ENCODE results near the gene CLTCL1. TPM values are rescaled to one million over a fixed set of nuclear protein-coding genes. Genes with fewer than 3 reads are reported as not detected.

Gene CLTCL1
- total and polyA plus RNA-seq, 2 experiments from 2014 or later, result 6.6 to 15.1 TPM

DNA sequence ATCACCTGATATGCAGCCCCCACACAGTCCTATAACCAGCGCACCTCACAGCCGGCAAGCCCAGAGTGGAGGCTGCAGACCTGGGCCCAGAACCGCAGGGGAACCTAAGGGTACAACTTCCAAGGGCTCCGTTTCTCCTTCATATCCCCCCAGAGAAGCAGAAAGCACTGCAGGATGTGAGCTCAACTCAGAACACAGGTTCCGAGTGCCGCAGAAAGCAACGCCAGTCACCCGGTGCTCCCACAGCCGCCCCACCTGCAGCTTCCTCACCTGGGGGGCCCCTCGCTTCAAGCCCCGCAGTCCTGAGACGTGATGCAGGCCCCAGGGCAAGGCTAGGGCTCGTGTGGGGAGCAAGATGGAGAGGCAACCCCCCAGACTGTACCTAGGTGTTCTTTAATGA lies 158.0 kb downstream of the CLTCL1 start:
- DNase-seq (ENCODE audit: low spot score), result no peak
- peaks cover 36% of the 10 kb centered on the region for H3K36me3 Mint-ChIP-seq (ENCODE audit: low read depth)
- no peak overlapping the region for H3K27ac ChIP-seq (ENCODE audit: low read depth)
- no peak overlapping the region for H3K4me3 ChIP-seq
- H2AFZ ChIP-seq, result no peak overlapping the region
- H3K27ac Mint-ChIP-seq, result no peak overlapping the region
- H3K4me1 Mint-ChIP-seq, result peaks cover 7% of the 10 kb centered on the region; the same call in 1 of the 3 replicates
- H3K27me3 ChIP-seq (ENCODE audit: insufficient read depth), result no peaks in the 10 kb centered on the region
- no peaks in the 10 kb centered on the region for H3K36me3 ChIP-seq (ENCODE audit: insufficient read depth)
- H3K27me3 Mint-ChIP-seq (ENCODE audit: insufficient read depth, low read depth, poor library complexity), result peaks cover 16% of the 10 kb centered on the region
- no peaks in the 10 kb centered on the region for H3K79me2 ChIP-seq (replicated peaks; ENCODE audit: insufficient read depth)
- H3K9me3 Mint-ChIP-seq, result no peaks in the 10 kb centered on the region
- no peaks in the 10 kb centered on the region for H3F3A ChIP-seq (replicated peaks; ENCODE audit: low read depth)
- H3K4me2 ChIP-seq, result no peak overlapping the region
- no peaks in the 10 kb centered on the region for H4K20me1 ChIP-seq (replicated peaks; ENCODE audit: insufficient read depth)
- no peaks in the 10 kb centered on the region for H3K9me2 ChIP-seq (ENCODE audit: insufficient read depth)
- TF ChIP-seq ZNF331 (CRISPR knock-in tag; IDR thresholded peaks at IDR 0.05; ENCODE audit: low read depth) (no peak), JUNB (IDR thresholded peaks at IDR 0.05; ENCODE audit: unreplicated experiment) (no peak), CREB1 (CRISPR knock-in tag; IDR thresholded peaks at IDR 0.05; ENCODE audit: low read depth) (no peak), ZNF114 (CRISPR knock-in tag; IDR thresholded peaks at IDR 0.05) (no peak), EZH2 (IDR thresholded peaks at IDR 0.05; ENCODE audit: low read depth, unreplicated experiment) (no peak), STAT1 (IDR thresholded peaks at IDR 0.05; ENCODE audit: unreplicated experiment) (no peak), NANOG (IDR thresholded peaks at IDR 0.05; ENCODE audit: borderline replicate concordance) (no peak), REST (IDR thresholded peaks at IDR 0.05; ENCODE audit: unreplicated experiment) (no peak), CTCF (conservative IDR thresholded peaks at IDR 0.05; ENCODE audit: low read depth in 2 of 2) (no peak)
- TF ChIP-seq, protein P1, sequence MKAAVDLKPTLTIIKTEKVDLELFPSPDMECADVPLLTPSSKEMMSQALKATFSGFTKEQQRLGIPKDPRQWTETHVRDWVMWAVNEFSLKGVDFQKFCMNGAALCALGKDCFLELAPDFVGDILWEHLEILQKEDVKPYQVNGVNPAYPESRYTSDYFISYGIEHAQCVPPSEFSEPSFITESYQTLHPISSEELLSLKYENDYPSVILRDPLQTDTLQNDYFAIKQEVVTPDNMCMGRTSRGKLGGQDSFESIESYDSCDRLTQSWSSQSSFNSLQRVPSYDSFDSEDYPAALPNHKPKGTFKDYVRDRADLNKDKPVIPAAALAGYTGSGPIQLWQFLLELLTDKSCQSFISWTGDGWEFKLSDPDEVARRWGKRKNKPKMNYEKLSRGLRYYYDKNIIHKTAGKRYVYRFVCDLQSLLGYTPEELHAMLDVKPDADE (IDR thresholded peaks at IDR 0.05), result no peak
- TF ChIP-seq, protein P2, sequence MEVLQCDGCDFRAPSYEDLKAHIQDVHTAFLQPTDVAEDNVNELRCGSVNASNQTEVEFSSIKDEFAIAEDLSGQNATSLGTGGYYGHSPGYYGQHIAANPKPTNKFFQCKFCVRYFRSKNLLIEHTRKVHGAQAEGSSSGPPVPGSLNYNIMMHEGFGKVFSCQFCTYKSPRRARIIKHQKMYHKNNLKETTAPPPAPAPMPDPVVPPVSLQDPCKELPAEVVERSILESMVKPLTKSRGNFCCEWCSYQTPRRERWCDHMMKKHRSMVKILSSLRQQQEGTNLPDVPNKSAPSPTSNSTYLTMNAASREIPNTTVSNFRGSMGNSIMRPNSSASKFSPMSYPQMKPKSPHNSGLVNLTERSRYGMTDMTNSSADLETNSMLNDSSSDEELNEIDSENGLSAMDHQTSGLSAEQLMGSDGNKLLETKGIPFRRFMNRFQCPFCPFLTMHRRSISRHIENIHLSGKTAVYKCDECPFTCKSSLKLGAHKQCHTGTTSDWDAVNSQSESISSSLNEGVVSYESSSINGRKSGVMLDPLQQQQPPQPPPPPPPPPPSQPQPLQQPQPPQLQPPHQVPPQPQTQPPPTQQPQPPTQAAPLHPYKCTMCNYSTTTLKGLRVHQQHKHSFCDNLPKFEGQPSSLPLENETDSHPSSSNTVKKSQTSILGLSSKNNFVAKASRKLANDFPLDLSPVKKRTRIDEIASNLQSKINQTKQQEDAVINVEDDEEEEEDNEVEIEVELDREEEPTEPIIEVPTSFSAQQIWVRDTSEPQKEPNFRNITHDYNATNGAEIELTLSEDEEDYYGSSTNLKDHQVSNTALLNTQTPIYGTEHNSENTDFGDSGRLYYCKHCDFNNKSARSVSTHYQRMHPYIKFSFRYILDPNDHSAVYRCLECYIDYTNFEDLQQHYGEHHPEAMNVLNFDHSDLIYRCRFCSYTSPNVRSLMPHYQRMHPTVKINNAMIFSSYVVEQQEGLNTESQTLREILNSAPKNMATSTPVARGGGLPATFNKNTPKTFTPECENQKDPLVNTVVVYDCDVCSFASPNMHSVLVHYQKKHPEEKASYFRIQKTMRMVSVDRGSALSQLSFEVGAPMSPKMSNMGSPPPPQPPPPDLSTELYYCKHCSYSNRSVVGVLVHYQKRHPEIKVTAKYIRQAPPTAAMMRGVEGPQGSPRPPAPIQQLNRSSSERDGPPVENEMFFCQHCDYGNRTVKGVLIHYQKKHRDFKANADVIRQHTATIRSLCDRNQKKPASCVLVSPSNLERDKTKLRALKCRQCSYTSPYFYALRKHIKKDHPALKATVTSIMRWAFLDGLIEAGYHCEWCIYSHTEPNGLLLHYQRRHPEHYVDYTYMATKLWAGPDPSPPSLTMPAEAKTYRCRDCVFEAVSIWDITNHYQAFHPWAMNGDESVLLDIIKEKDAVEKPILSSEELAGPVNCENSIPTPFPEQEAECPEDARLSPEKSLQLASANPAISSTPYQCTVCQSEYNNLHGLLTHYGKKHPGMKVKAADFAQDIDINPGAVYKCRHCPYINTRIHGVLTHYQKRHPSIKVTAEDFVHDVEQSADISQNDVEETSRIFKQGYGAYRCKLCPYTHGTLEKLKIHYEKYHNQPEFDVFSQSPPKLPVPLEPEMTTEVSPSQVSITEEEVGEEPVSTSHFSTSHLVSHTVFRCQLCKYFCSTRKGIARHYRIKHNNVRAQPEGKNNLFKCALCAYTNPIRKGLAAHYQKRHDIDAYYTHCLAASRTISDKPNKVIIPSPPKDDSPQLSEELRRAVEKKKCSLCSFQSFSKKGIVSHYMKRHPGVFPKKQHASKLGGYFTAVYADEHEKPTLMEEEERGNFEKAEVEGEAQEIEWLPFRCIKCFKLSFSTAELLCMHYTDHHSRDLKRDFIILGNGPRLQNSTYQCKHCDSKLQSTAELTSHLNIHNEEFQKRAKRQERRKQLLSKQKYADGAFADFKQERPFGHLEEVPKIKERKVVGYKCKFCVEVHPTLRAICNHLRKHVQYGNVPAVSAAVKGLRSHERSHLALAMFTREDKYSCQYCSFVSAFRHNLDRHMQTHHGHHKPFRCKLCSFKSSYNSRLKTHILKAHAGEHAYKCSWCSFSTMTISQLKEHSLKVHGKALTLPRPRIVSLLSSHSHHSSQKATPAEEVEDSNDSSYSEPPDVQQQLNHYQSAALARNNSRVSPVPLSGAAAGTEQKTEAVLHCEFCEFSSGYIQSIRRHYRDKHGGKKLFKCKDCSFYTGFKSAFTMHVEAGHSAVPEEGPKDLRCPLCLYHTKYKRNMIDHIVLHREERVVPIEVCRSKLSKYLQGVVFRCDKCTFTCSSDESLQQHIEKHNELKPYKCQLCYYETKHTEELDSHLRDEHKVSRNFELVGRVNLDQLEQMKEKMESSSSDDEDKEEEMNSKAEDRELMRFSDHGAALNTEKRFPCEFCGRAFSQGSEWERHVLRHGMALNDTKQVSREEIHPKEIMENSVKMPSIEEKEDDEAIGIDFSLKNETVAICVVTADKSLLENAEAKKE (CRISPR knock-in tag; IDR thresholded peaks at IDR 0.05), result no peak
- H3K4me1 ChIP-seq (ENCODE audit: insufficient read depth), result no peaks in the 10 kb centered on the region
- ATAC-seq, result no peak
- no peak overlapping the region for H3K4me3 Mint-ChIP-seq

Measured in GM23338 (cell line).